Measurements from ENCODE around the gene ECHDC3.

DNA sequence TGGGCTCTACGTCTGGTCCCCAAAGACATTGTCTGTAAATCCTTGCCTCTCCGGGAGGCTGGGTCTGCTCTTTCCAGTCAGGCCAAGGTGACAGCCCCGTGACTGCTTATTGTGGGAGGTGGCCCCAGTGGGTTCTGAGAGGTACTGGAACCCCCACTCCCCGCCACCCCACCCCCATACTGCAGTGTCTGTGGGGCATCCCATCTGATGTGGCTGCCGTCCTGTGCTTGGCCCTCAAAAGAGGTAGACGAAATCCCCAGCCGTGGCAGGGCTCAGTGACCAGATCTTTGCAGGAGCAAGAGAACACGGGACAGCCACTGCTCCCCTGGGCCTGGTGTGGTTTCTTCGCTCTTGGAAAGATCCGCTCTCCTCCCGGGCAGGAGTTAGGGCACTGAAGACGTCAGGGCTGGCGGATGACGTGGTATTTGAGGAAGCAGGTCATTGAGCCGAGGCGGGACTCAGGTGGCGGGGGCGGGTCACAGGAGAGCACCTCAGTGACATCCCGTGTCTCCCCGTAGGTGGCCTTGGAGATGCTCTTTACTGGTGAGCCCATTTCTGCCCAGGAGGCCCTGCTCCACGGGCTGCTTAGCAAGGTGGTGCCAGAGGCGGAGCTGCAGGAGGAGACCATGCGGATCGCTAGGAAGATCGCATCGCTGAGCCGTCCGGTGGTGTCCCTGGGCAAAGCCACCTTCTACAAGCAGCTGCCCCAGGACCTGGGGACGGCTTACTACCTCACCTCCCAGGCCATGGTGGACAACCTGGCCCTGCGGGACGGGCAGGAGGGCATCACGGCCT, 20.7 kb downstream of the ECHDC3 start:
- TF ChIP-seq, protein P1, sequence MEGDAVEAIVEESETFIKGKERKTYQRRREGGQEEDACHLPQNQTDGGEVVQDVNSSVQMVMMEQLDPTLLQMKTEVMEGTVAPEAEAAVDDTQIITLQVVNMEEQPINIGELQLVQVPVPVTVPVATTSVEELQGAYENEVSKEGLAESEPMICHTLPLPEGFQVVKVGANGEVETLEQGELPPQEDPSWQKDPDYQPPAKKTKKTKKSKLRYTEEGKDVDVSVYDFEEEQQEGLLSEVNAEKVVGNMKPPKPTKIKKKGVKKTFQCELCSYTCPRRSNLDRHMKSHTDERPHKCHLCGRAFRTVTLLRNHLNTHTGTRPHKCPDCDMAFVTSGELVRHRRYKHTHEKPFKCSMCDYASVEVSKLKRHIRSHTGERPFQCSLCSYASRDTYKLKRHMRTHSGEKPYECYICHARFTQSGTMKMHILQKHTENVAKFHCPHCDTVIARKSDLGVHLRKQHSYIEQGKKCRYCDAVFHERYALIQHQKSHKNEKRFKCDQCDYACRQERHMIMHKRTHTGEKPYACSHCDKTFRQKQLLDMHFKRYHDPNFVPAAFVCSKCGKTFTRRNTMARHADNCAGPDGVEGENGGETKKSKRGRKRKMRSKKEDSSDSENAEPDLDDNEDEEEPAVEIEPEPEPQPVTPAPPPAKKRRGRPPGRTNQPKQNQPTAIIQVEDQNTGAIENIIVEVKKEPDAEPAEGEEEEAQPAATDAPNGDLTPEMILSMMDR (CRISPR knock-in tag; IDR thresholded peaks at IDR 0.05) = no peak
- no peak for TF ChIP-seq SP1 (IDR thresholded peaks at IDR 0.05)
- no peak for TF ChIP-seq SP1 (CRISPR knock-in tag; IDR thresholded peaks at IDR 0.05)
- TF ChIP-seq ZNF761 (CRISPR knock-in tag; conservative IDR thresholded peaks at IDR 0.05) = no peak
- TF ChIP-seq ZNF747 (CRISPR knock-in tag; IDR thresholded peaks at IDR 0.05; ENCODE audit: borderline replicate concordance) = no peak
- no peak for TF ChIP-seq PHF8 (CRISPR knock-in tag; IDR thresholded peaks at IDR 0.05)
- no peak for TF ChIP-seq ERF (CRISPR knock-in tag; IDR thresholded peaks at IDR 0.05)
- no peak for TF ChIP-seq ETV6 (CRISPR knock-in tag; conservative IDR thresholded peaks at IDR 0.05)
- no peak for TF ChIP-seq FOSL1 (CRISPR knock-in tag; IDR thresholded peaks at IDR 0.05; ENCODE audit: borderline replicate concordance)
- TF ChIP-seq, protein P2, sequence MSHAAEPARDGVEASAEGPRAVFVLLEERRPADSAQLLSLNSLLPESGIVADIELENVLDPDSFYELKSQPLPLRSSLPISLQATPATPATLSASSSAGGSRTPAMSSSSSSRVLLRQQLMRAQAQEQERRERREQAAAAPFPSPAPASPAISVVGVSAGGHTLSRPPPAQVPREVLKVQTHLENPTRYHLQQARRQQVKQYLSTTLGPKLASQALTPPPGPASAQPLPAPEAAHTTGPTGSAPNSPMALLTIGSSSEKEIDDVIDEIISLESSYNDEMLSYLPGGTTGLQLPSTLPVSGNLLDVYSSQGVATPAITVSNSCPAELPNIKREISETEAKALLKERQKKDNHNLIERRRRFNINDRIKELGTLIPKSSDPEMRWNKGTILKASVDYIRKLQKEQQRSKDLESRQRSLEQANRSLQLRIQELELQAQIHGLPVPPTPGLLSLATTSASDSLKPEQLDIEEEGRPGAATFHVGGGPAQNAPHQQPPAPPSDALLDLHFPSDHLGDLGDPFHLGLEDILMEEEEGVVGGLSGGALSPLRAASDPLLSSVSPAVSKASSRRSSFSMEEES (CRISPR knock-in tag; IDR thresholded peaks at IDR 0.05) = no peak
- TF ChIP-seq, protein P3, sequence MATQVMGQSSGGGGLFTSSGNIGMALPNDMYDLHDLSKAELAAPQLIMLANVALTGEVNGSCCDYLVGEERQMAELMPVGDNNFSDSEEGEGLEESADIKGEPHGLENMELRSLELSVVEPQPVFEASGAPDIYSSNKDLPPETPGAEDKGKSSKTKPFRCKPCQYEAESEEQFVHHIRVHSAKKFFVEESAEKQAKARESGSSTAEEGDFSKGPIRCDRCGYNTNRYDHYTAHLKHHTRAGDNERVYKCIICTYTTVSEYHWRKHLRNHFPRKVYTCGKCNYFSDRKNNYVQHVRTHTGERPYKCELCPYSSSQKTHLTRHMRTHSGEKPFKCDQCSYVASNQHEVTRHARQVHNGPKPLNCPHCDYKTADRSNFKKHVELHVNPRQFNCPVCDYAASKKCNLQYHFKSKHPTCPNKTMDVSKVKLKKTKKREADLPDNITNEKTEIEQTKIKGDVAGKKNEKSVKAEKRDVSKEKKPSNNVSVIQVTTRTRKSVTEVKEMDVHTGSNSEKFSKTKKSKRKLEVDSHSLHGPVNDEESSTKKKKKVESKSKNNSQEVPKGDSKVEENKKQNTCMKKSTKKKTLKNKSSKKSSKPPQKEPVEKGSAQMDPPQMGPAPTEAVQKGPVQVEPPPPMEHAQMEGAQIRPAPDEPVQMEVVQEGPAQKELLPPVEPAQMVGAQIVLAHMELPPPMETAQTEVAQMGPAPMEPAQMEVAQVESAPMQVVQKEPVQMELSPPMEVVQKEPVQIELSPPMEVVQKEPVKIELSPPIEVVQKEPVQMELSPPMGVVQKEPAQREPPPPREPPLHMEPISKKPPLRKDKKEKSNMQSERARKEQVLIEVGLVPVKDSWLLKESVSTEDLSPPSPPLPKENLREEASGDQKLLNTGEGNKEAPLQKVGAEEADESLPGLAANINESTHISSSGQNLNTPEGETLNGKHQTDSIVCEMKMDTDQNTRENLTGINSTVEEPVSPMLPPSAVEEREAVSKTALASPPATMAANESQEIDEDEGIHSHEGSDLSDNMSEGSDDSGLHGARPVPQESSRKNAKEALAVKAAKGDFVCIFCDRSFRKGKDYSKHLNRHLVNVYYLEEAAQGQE (IDR thresholded peaks at IDR 0.05; ENCODE audit: borderline replicate concordance in 1 of 2, low read depth in 1 of 2, low read length in 2 of 2) = no peak
- no peak for TF ChIP-seq RAD21 (CRISPR knock-in tag; IDR thresholded peaks at IDR 0.05)
- no peak for TF ChIP-seq RFX3 (CRISPR knock-in tag; IDR thresholded peaks at IDR 0.05)
- no peak for TF ChIP-seq GPN1 (CRISPR knock-in tag; IDR thresholded peaks at IDR 0.05; ENCODE audit: borderline replicate concordance)
- no peak for TF ChIP-seq ZFP41 (CRISPR knock-in tag; IDR thresholded peaks at IDR 0.05; ENCODE audit: borderline replicate concordance)

Measured in HepG2 (cell line).